ENCODE results near the gene SCARB1.

SCARB1 gene

GRCh38 chr12:124792156-124792555 lies 71.5 kb downstream of the SCARB1 start:
- no peak for DNase-seq

GRCh38 chr12:124790650-124791400 lies 72.8 kb downstream of the SCARB1 start:
- DNase-seq, result no peak

- DNase-seq, result no peak
Observed at GRCh38 chr12:124788936-124789555, 74.6 kb downstream of the SCARB1 start.

GRCh38 chr12:124786061-124786964 lies 77.4 kb downstream of the SCARB1 start:
- no peak for DNase-seq

GRCh38 chr12:124784871-124785572 lies 78.6 kb downstream of the SCARB1 start:
- DNase-seq, result no peak

GRCh38 chr12:124783087-124783486 lies 80.6 kb downstream of the SCARB1 start:
- DNase-seq, result no peak

- no peak for DNase-seq
Observed at GRCh38 chr12:124782132-124782531, 81.5 kb downstream of the SCARB1 start.

- no peak for DNase-seq
Observed at GRCh38 chr12:124780752-124781685, 82.6 kb downstream of the SCARB1 start.

GRCh38 chr12:124780336-124780735 lies 83.3 kb downstream of the SCARB1 start:
- no peak for DNase-seq

GRCh38 chr12:124779161-124780141 lies 84.2 kb downstream of the SCARB1 start:
- DNase-seq, result no peak

- DNase-seq, result no peak
Observed at GRCh38 chr12:124778411-124778810, 85.3 kb downstream of the SCARB1 start.

GRCh38 chr12:124777399-124778372 lies 86.0 kb downstream of the SCARB1 start:
- DNase-seq, result no peak

- DNase-seq, result no peak
Observed at GRCh38 chr12:124776125-124776513, 87.5 kb downstream of the SCARB1 start.

GRCh38 chr12:124774462-124775167 lies 89.0 kb downstream of the SCARB1 start:
- peak; percentile 79 for DNase-seq

- peak; percentile 76 for DNase-seq
Observed at GRCh38 chr12:124774054-124774461, 89.6 kb downstream of the SCARB1 start.

GRCh38 chr12:124772289-124773170 lies 91.1 kb downstream of the SCARB1 start:
- DNase-seq, result no peak
